Parathyroid adenoma (tissue), 2 donors: Measurements from ENCODE around the gene STIM2.

Source experiments
- H2AFZ ChIP-seq: fragments of 300-600 bp; sonication (generic); one replicate; pipeline ENCODE4 v1.7.0; 2017; ENCODE audit warnings: antibody characterized with exemption, mild to moderate bottlenecking
- H3K27ac ChIP-seq: fragments of 300-600 bp; sonication (generic); one replicate; pipeline ENCODE4 v1.7.0; 2017
- H3K27me3 ChIP-seq: fragments of 300-600 bp; sonication (generic); one replicate; pipeline ENCODE4 v1.7.0; 2017; ENCODE audit warnings: low read length; ENCODE audit not compliant: control insufficient read depth, insufficient read depth
- H3K36me3 ChIP-seq: fragments of 300-600 bp; sonication (generic); one replicate; pipeline ENCODE4 v1.7.0; 2017; ENCODE audit warnings: low read length; ENCODE audit not compliant: control insufficient read depth, insufficient read depth
- H3K4me1 ChIP-seq: fragments of 300-600 bp; sonication (generic); one replicate; pipeline ENCODE4 v1.7.0; 2017; ENCODE audit warnings: control low read depth
- H3K4me2 ChIP-seq: fragments of 300-600 bp; sonication (generic); one replicate; pipeline ENCODE4 v1.7.0; 2017; ENCODE audit warnings: low read length
- H3K4me3 ChIP-seq: fragments of 300-600 bp; sonication (generic); one replicate; pipeline ENCODE4 v1.7.0; 2017; ENCODE audit warnings: low read depth, low read length
- H3K79me2 ChIP-seq: fragments of 300-600 bp; sonication (generic); one replicate; pipeline ENCODE4 v1.7.0; 2017; ENCODE audit warnings: control low read depth
- H3K9ac ChIP-seq: fragments of 300-600 bp; sonication (generic); one replicate; pipeline ENCODE4 v1.7.0; 2017; ENCODE audit warnings: mild to moderate bottlenecking
- H3K9me3 ChIP-seq: fragments of 300-600 bp; sonication (generic); one replicate; pipeline ENCODE4 v1.7.0; 2017; ENCODE audit warnings: low read length; ENCODE audit not compliant: control insufficient read depth
- TF ChIP-seq, protein P1 (sequence below): fragments of 300-600 bp; sonication (generic); IDR thresholded peaks from one replicate; pipeline ENCODE4 v1.7.0; 2017; ENCODE audit warnings: antibody characterized with exemption, mild to moderate bottlenecking
- donor health status: primary hyperparathyroidism.

Gene STIM2

DNA sequence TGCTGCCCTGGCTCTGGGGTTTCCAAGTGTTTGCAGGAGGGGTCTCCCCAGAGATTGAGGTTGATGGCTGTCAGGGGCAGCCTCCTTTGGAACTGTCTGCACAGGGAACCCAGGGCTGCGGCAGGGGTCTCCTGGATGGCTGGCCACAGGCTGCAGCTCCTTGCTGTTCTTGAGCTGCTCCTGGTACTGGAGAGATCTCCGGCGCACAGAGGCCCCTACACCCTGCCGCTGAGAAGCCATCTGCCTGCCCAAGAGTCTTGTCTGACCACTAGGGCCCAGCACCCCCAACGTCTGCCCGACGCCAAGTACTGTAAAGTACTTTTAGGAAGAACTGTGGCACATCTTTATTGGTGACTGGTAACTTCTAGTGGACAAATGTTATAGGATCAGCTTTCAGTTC lies 13.5 kb downstream of the STIM2 start:
- H3K79me2 ChIP-seq: no peaks in the 10 kb centered on the region
- H3K4me2 ChIP-seq: no peak overlapping the region
- H3K27me3 ChIP-seq: no peaks in the 10 kb centered on the region
- no peak overlapping the region for H3K27ac ChIP-seq
- TF ChIP-seq, protein P1, sequence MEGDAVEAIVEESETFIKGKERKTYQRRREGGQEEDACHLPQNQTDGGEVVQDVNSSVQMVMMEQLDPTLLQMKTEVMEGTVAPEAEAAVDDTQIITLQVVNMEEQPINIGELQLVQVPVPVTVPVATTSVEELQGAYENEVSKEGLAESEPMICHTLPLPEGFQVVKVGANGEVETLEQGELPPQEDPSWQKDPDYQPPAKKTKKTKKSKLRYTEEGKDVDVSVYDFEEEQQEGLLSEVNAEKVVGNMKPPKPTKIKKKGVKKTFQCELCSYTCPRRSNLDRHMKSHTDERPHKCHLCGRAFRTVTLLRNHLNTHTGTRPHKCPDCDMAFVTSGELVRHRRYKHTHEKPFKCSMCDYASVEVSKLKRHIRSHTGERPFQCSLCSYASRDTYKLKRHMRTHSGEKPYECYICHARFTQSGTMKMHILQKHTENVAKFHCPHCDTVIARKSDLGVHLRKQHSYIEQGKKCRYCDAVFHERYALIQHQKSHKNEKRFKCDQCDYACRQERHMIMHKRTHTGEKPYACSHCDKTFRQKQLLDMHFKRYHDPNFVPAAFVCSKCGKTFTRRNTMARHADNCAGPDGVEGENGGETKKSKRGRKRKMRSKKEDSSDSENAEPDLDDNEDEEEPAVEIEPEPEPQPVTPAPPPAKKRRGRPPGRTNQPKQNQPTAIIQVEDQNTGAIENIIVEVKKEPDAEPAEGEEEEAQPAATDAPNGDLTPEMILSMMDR: no peak
- no peaks in the 10 kb centered on the region for H3K9me3 ChIP-seq
- H3K4me3 ChIP-seq: no peak overlapping the region
- H3K4me1 ChIP-seq: no peaks in the 10 kb centered on the region
- H3K9ac ChIP-seq: no peak overlapping the region
- no peaks in the 10 kb centered on the region for H3K36me3 ChIP-seq
- H2AFZ ChIP-seq: no peak overlapping the region

DNA sequence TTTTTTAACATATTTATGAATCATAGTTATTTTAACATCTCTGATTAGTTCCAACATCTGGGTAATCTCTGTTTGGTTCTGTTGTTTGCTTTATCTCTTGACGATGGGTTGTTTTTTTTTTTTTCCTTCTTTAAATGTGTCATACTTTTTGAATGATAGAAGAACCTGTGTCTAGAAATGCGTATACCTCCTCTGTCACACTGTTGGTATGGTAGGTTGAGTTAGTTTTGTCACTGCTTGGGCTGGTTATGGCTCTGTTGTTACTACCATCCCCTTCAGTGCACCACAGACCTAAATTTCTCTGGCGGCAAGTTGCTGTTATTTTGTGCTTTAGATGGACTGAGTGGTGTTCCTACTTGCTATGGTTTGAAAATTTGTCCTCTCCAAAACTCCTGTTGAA lies 16.8 kb downstream of the STIM2 start:
- no peaks in the 10 kb centered on the region for H3K79me2 ChIP-seq
- TF ChIP-seq, protein P1: no peak

DNA sequence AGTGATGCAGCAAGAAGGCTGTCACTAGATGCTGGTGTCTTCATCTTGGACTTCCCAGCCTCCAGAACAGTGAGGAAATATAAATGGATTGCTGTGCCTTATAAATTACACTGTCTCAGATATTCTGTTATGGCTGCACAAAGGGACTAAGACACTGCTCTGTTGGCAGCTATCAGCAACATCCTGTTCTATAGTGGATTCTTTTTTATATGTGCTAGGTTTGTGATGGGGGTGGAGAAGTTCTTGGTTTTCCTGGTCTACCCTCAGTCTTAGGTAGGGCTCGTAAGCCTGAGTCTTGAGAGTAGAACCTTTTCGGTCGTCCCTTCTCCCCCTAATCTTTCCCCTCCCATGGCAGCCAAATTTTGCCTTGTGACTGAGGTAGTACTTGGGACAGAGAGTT lies 17.3 kb downstream of the STIM2 start:
- Histone ChIP-seq H3K27ac (no peak overlapping the region), H3K4me2 (no peak overlapping the region), H3K27me3 (no peaks in the 10 kb centered on the region), H3K9ac (no peak overlapping the region), H3K79me2 (no peaks in the 10 kb centered on the region), H3K4me1 (no peaks in the 10 kb centered on the region), H2AFZ (no peak overlapping the region), H3K4me3 (no peak overlapping the region), H3K36me3 (no peaks in the 10 kb centered on the region), H3K9me3 (no peaks in the 10 kb centered on the region)
- TF ChIP-seq, protein P1: no peak

More for the DNA sequence above, 16.8 kb downstream of the STIM2 start:
- no peak overlapping the region for H2AFZ ChIP-seq
- no peaks in the 10 kb centered on the region for H3K27me3 ChIP-seq
- no peaks in the 10 kb centered on the region for H3K9me3 ChIP-seq
- no peak overlapping the region for H3K4me2 ChIP-seq
- H3K36me3 ChIP-seq: no peaks in the 10 kb centered on the region
- no peaks in the 10 kb centered on the region for H3K4me1 ChIP-seq
- no peak overlapping the region for H3K27ac ChIP-seq
- no peak overlapping the region for H3K9ac ChIP-seq
- no peak overlapping the region for H3K4me3 ChIP-seq

DNA sequence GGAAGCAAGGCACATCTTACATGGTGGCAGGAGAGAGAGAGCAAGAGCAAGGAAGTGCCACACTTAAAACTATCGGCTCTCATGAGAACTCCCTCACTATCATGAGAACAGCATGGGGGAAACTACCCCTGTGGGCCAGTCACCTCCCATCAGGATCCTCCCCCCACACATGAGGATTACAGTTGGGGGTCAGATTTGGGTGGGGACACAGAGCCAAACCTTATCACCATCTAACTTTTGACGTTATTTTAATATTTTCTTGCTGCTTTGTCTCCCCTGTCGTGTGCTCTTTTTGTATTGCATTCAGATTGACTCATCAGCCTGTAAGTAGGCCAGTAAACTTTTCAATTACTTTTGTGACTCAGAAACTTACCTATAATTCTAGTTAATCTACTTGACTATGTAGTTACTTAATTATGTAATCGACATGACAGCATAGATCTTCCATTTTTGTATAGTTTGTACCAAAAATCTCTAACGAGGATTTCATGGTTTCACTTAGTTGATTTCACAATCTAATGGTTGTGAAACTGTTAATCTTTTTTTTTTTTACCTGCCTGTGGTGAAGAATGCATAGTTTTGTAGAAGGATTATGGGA lies 18.3 kb downstream of the STIM2 start:
- no peak overlapping the region for H3K27ac ChIP-seq
- H3K4me2 ChIP-seq: no peak overlapping the region
- no peak overlapping the region for H3K9ac ChIP-seq
- no peak overlapping the region for H3K4me3 ChIP-seq
- TF ChIP-seq, protein P1: no peak
- no peaks in the 10 kb centered on the region for H3K79me2 ChIP-seq
- no peak overlapping the region for H2AFZ ChIP-seq
- no peaks in the 10 kb centered on the region for H3K27me3 ChIP-seq
- H3K9me3 ChIP-seq: no peaks in the 10 kb centered on the region
- no peaks in the 10 kb centered on the region for H3K36me3 ChIP-seq
- no peaks in the 10 kb centered on the region for H3K4me1 ChIP-seq

DNA sequence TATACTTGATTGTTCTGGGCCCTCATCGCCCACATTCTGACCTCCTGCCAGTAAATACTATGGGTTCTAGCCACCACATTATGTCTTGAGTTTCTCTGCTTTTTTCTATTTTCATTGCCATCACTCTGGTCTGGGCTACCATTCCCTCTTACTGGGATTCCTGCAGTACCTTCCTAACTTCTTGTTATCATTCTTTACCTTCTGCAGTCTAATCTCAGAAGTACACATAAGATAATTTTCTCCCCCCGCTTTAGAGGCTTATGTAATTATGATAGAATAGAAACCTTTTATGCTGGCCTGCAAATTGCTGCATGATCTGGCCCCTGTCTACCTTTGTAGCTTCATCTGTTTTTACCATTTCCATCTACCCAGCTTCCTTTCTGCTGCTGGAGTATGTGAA lies 19.2 kb downstream of the STIM2 start:
- Histone ChIP-seq H2AFZ (no peak overlapping the region), H3K36me3 (no peaks in the 10 kb centered on the region), H3K9ac (no peak overlapping the region), H3K27ac (no peak overlapping the region), H3K27me3 (no peaks in the 10 kb centered on the region), H3K4me1 (no peaks in the 10 kb centered on the region), H3K4me3 (no peak overlapping the region), H3K79me2 (no peaks in the 10 kb centered on the region), H3K4me2 (no peak overlapping the region), H3K9me3 (no peaks in the 10 kb centered on the region)
- TF ChIP-seq, protein P1: no peak
